Hematopoietic multipotent progenitor cell (in vitro differentiated cells): ENCODE results near the gene GRK3. TPM values are rescaled to one million over a fixed set of nuclear protein-coding genes. Genes with fewer than 3 reads are reported as not detected.
A peak's percentile ranks its signal among the peaks of the same experiment; 100 is the strongest.
"Not testable (repeated sequence)": the region's sequence is repeated elsewhere in the genome, so short reads cannot be mapped to it uniquely, and the experiment has no call there.

Source experiments
- DNase-seq, 3 donors: peaks; one replicate each; pipeline ENCODE4 v3.0.0-alpha.2; 2011 to 2015; ENCODE audit warnings: low read depth in 2 of 3, low spot score in 2 of 3
- total RNA-seq: library from RNA; depleted of rRNA; stranded (reverse); fragments of >200 nt; gene quantifications from one replicate; pipeline ENCODE4 v1.2.3, GENCODE V29; 2012

The GRK3 gene
- total RNA-seq, 1 donor = 8.3 TPM

DNA sequence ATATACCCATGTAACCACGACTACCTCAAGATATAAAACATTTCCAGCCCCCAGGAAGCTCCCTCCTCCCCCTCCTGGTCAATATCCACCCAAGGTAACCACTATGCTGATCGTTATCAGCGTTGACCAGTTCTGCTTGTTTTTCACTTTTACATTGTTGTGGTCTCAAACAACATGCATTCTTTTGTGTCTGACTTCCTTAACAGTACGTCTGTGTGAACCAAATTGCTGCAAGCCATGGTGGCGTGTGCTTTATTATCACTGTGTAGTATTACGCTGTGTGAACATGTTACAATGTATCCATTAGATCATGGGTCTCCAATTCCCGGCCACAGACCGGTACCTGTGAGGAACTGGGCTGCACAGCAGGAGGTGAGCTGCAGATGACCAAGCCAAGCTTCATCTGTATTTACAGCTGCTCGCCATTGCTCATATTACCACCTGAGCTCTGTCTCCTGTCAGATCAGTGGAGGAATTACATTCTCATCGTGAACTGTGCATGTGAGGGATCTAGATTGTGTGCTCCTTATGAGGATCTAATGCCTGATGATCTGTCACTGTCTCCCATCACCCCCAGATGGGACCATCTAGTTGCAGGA is 15.5 kb upstream of the GRK3 start:
- DNase-seq = no peak

DNA sequence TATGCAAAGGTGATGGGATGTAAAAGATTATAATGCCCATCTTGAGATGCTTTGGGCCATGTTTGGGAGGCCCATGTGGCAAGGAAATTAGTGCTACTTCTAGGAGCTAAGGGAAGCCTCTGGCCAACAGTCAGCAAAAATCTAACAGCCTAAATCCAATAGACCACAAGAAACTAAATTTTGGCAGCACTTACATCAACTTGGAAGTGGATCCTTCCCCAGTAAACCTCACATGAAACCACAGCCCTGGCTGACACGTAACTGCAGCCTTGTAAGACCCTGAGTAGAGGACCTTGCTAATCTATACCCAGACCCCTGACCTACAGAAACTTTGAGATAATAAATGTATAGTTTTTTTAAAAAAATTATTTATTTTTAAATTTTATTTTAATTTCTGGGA is 13.1 kb upstream of the GRK3 start:
- peak in 1 of 3 donors; percentile 40 for DNase-seq

DNA sequence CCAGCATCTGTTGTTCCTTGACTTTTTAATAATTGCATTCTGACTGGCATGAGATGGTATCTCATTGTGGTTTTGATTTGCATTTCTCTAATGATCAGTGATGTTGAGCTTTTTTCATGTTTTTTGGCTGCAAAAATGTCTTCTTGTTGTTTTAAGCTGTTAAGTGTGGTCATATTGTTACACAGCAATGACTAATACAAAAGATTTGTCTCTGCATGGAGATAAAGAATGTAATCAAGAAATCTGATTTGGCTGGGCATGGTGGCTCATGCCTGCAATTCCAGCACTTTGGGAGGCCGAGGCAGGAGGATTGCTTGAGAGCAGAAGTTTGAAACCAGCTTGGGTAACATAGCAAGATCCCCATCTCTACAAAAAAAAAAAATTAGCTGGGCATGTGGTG is 12.1 kb upstream of the GRK3 start:
- DNase-seq = not testable (repeated sequence)

DNA sequence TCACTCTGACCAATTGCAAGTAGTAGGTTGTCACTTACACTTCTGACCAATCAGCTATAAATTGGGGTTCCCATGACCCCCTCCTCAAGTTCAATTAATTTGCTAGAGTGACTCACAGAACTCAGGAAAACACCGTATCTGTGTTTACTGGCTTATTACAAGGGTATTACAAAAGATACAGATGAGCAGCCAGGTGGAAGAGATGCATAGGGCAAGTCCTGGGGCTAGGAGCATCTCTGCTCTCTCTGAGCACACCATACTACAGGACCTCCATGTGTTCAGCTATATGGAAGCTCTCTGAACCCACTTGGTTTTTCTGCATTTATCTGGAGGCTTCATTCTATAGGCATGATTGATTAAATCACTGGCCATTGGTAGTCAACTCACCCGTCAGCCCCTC is 11.3 kb upstream of the GRK3 start:
- DNase-seq = no peak

DNA sequence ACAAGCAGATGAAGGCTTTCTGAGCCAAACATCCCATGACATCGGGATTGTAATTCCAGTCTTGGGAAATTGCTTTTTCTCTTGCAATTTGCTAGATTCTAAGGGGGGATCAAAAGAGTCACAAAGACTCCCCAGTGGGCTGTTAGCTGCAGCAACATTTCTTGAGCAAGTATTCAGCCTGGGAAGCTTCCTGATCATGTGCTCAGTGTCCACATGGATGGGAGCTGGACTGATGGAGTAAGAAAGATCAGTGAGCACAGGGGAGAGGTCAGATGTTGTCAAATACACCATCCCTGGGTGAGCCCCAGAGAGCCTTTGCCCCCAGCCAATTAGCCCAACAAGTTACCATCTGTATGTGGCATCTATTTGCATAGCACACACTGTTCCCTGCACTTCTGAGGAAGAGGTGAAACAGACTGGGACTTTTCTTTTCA is 10.2 kb upstream of the GRK3 start:
- no peak for DNase-seq

DNA sequence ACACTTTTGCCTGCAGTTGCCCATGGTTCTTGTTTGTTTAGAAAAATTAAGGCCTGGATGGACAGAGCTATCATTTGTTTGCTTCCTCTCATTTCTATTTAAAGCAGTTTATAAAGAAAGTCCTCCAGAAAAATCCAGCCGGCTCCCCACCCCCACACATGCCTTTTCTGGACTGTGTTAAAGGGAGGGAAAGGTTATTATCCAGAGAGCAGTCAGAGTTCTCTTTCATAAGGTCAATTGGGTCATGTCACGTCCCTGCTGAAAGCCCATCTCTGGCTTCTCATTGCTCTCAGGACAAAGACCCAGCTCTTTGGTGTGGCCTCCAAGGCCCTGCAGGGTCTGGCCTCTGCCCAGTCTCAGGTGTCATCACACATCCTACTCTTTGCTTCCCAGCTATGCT is 9.8 kb upstream of the GRK3 start:
- DNase-seq = no peak

DNA sequence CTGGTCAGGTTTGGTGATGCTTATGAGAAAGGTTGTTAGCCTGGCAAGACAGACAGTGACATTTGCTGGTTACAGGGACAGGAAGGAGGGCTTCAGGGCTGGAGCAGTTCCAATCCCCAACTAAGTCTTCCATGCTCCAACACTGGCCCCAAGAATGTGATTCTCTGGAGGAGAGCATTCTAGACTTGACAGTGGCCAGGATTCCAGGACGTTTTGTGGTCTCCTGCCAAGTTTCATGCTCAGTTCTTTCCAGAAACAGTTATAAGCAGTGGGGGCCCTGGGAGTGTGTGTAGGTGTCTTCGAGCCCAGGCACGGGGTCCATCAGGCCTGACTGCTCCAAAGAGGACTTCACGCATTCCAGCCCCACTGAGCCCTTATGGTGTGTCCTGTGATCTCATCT is 8.9 kb upstream of the GRK3 start:
- DNase-seq = no peak

DNA sequence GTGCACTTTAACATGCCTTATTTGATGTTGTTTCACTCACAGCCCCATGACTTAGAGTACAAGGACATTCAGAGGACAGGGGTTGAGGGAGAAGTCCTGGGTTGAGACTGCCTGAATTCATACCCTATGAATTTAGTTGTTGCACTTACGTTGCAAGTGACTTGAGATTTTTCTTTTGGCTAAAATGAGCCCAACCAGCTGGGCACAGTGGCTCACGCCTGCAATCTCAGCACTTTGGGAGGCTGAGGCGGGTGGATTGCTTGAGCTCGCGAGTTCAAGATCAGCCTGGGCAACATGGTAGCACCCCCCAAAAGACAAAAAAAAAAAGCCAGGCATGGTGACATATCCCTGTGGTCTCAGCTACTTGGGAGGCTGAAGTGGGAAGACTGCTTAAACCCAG is 7.3 kb upstream of the GRK3 start:
- DNase-seq = no peak

DNA sequence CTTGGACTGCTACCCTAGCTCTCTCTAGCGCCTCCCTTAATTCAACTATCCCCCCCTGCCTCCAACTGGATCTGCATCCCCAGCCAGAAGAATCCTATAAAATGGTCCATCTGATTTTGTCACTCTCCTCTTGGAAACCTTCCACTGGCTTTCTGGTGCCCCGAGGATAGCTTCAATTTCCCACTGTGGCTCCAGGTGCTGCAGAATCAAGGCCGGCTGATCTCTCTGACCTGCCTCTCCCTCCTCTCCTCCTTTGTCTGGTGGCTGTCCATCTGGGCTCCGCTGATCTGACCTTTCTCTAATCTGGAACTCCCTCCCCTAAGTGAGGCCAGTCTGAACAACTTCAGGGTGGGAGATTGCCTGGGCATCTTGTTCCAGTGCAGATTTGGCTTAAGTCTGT is 6.1 kb upstream of the GRK3 start:
- no peak for DNase-seq

DNA sequence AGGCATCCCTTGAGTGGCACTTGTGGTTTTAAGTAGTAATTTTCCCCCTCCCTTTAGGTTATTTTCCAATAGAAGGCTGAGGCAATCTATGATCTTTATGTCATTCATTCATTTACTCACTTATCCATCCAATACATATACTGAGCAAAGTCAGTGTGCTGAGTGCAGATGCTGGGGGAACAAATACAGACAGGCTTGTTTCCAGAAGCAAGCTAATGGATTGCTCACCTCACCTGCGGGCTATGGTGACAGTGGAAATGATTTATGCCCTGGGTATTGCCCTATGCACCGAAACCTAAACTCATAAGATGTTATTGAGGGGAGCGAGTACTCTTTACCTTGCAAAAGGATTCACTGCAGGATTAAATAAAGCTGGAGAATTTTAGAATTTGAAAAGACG is 4.6 kb upstream of the GRK3 start:
- not testable (repeated sequence) for DNase-seq

DNA sequence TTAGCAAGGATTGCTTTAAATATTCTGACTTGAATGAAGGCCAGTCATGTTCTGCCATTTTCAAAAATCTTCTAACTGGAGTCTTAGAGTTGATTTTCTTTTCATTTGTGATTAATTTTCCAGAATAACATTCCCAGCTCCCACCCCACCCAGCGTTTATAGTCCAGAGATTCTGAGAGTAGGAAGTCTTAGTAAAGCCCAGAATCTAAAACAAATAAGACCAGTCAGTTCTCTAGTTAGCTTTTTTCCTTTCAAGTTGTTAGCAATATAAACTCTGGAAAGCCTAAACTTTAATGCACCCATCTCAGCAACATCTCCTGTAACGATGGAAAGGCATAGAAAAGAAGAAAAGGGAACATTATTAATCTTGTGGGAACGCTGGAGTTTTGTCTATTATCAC is 3.3 kb upstream of the GRK3 start:
- not testable (repeated sequence) for DNase-seq

DNA sequence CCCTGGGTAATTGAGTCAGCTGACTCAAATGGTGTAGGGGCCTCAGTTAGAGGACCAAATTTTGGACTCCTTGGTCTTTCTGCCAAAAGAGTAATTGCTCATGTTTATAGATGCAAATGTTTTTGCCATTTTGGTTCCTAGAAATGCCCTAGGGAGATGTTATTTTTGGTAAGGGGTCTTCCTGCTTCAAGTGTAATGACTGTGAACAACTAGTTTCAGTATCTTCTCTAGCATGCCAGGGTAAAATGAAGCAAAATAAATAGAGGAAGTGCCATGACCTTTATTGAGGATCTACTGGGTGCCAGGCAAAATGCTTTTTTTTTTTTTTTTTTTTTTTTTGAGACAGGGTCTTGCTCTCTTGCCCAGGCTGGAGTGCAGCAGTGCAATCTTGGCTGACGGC is 2.5 kb upstream of the GRK3 start:
- not testable (repeated sequence) for DNase-seq

DNA sequence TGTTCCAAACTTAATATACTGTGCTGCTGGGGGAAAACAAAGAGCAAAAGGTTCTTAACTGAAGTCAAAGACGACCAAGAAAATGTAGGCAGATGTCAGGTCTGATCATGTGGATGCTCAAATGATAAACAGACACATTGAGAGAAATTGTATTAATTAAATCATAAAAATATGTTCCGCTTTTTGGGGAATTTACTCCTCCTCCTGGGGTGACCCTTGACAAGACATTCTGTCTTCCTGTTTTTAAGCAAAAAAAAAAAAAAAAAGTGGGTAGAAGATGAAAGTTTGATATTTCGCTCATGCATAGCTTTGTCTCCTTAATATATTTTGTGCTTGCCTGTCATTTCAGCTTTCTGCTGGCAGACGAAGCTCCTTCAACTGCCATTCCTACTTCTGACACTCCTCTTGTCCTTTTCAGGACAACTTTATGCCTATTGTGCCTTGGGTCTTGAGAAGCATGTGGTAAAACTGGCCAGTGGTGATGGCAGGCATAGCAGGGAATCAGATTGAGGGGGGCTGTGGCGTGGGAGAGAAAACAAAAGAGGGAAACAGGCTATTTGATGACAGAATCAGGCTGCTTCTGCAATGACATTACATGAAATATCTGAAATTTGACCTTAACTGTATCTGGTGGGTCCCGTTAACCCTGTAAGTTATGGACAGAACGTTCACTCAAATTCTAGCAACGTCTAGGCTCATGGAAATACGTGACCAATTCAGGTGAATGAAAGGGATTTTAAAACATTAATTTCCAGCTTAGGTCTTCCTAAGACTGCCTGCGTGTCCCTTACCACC is 1.3 kb upstream of the GRK3 start:
- DNase-seq = peak in 1 of 3 donors; percentile 15

DNA sequence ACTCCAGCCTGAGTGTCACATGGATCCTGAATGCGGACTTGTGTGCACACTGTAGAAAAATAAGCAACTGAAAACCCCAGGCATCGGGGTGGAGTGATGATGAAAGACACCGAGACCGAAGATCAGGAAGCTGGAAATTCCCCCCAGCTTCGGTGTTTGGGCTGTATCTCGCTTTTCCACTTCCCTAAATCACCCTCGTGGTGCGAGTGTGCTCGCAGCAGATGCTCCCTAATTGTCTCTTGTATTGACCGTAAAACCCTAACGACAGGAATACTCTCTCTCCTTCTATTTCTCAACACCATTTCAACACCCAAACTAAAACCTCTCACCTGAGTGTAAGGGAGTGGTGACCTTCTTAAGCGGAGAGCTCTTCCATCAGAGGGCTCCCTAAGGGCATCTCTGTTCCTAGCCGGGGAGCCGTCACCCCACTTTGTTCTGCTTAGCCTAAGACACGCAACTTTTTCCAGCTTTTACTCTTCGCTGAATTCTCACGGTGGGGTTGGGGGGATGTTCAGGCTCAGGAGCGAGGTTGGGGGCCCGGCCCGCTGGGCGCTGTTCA is 635 bp upstream of the GRK3 start:
- peak in 1 of 3 donors; percentile 36 for DNase-seq

DNA sequence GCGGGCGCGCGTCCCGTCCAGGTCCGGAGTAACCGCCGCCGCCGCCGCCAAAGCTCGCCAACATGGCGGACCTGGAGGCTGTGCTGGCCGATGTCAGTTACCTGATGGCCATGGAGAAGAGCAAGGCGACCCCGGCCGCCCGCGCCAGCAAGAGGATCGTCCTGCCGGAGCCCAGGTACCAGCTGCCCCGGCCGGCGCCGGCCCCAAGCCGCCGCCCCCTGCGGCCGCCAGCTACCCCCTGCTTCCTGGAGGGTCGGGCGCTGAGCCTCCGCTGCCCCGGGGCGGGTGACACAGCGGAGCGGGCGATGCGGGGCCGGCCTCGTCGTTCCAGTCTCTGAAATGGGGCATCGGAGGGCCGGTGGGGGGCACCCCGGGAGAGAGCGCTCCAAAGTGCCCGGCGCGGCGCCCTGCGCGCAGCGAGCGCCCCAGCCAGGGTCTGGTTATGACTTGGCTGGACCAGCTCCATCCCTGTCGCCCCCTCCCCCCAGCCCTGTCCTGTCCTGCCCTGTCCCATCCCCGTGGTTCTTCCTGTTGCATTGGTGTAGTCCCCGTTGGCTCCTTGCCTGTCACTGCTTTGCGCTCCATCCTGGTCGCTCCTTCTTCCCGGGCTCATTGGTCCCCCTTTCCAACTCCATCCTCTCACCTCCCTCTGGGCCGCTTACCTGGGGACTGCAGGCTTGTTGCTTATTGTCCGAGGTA is 653 bp downstream of the GRK3 start:
- DNase-seq = no peak

DNA sequence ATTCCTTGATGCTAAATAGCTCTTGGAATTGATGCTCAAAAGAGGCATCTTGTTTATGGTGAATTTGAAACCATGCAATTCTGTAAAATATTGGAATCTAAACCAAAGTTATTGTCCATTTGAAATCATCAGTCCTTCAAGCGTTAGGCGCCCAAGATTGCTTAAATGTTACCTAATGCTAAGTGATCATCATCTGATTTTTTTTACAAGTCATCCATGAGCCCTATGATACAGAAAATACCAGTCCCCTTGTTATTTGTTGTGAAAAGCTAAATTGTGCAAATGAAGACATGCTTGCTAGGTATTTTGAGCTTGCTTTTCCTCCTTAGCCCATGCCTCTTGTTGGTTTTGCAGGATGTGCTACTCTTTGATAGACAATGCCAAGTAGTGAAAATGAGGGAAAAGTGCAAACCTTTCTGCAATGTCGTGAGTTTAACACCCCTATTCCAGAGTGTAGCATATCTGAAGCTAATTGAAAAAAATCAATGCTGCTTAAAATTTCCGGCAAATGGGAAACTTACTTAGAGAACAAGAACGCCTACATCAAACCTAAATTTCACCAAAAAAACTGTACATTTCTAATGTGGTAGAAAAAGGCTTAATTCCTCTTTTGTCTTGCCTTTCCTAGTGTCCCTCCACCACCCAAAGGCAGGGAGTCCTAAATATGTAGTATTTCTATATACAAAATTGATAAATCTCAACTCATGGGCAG is 1.9 kb downstream of the GRK3 start:
- no peak for DNase-seq

DNA sequence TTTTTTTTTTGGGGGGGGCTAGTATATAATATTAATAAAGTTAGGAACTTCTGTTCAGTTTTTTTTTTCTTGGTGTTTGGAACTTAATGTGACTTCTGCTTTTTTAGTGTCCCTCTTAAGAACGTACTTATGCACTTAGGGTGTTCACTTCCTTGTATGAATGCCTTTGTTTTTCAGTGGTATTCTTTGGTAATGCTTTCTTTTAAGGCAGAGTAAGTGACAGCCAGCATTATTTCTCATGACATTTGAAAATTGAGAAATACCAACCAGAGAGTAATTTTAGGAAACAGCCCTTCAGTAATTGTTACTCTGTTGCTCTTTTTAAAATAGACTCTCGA is 2.4 kb downstream of the GRK3 start:
- DNase-seq = peak in 1 of 3 donors; percentile 75

DNA sequence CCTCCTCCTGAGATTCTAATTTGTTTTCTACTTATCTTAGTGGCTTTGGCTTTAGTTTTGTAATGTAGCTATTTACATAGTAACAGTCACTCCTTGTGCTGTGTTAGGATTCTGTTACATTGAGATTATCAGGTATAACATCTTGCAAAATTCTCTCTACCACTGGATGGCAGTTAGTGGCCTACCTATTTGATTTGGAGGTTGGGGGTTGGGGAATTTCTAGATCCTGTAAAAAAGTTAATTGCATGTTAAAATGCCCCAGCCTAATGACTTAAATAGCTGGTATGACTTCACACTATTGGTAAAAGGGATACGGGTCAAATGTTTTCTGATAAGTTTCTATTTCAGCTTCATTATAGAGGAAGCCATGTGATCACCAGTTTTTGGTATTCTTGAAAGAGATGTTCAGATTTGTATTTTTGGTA is 2.8 kb downstream of the GRK3 start:
- peak in 1 of 3 donors; percentile 56 for DNase-seq

DNA sequence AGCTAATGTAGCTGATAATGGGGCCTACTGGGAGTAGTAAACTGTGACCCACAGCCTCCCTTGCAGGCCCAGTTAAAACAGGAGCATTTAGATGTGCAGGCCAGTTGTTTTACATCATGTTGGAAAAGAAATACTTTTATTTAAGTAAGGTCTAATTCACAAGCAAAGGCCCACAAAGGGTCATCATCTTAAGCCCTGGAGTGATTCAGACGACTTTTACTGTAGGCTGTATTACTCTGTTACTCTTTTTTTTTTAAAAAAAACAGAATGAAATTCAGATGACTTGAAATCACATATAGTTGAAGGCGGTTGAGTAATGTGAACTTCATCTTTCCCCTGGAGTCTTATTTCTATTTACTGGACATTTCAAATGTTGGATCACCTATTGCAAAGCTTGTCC is 3.6 kb downstream of the GRK3 start:
- not testable (repeated sequence) for DNase-seq

DNA sequence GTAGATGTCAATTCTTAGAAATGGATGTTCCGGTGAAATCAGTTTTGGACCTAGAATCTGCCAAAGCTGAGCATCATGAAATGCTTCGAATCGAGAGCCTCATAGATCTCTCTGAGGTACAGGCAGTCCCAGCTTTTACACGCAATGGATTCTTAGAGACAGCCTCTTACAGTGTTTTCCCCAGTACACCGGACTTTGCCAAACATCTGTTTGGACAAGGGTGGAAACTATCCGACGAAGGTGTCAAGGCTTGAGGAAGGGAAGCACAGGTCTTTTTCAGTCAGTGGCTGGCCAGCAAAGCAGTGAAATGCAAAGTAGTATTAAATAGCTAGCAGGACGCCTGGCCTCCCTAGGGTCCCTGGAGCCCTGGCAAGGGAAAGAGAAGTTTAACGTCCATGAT is 4.9 kb downstream of the GRK3 start:
- no peak for DNase-seq

DNA sequence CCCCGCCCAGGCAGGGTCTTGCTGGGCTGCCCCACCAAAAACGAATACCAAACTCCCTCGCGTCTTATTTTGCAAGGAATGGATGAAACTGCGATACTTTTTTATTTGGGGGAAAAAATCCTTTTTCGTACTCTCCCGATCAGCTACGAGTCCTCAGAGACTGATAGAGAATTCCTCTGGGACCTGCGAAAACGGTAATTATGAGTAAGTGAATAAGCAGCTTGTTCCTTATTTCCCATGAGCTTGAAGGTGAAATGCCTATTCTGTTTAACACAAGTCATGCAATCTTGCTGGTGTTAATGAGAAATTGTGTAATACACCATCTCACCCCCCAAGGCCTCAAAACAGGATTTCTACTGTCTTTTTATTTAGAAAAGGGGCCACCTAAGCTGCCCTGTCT is 5.5 kb downstream of the GRK3 start:
- no peak for DNase-seq
